WTC11 (cell line): ENCODE data around the gene VSIG10L2.

Experiments used
- CTCF ChIP-seq: fragments of 200-600 bp; IDR thresholded peaks from 2 replicates; pipeline ENCODE4 v1.8.0; 2022; ENCODE audit warnings: antibody characterized with exemption
- PRDM15 ChIP-seq: sonication (generic); formaldehyde crosslinking; IDR thresholded peaks from 2 replicates; pipeline ENCODE4 v1.8.0; 2022; ENCODE audit warnings: missing genetic modification reagents

GRCh38 chr11:125924384-125925007, 21.3 kb upstream of the VSIG10L2 start:
- TF ChIP-seq PRDM15 (CRISPR knock-in tag) (no peak), CTCF (no peak)
